Ovary (tissue), 9 donors: ENCODE data around the gene CYP4A22. TPM values are rescaled to one million over a fixed set of nuclear protein-coding genes. Genes with fewer than 3 reads are reported as not detected.

Source experiments
- DNase-seq, 5 donors: peaks; one replicate each; pipeline ENCODE4 v3.0.0-alpha.2; 2019 to 2020
- H3K27ac ChIP-seq, 2 donors: fragments of 200-600 bp; one replicate each; pipeline versions ENCODE4 v1.5.1 to v1.8.0; 2019 to 2022
- H3K27me3 ChIP-seq: fragments of 200-600 bp; one replicate; pipeline ENCODE4 v1.8.0; 2022
- H3K36me3 ChIP-seq: fragments of 200-600 bp; sonication (generic); one replicate; pipeline ENCODE4 v1.5.1; 2019
- H3K4me1 ChIP-seq: one replicate; pipeline ENCODE4 v1.8.1; 2013; ENCODE audit warnings: mild to moderate bottlenecking, moderate library complexity; ENCODE audit not compliant: insufficient read depth
- H3K4me3 ChIP-seq: fragments of 200-600 bp; sonication (generic); one replicate; pipeline ENCODE4 v1.5.1; 2017
- H3K9me3 ChIP-seq, 2 donors: fragments of 200-600 bp in 1 of 2; sonication (generic) in 1 of 2; one replicate each; pipeline versions ENCODE4 v1.5.1 to v1.8.1; 2013 to 2019; ENCODE audit warnings: mild to moderate bottlenecking in 1 of 2, moderate library complexity in 1 of 2
- EP300 ChIP-seq: sonication (generic); formaldehyde crosslinking; IDR thresholded peaks from one replicate; pipeline ENCODE4 v1.6.1; 2017; ENCODE audit warnings: antibody characterized with exemption
- POLR2A ChIP-seq: fragments of 450-650 bp; IDR thresholded peaks from one replicate; pipeline ENCODE4 v1.6.1; 2017; ENCODE audit warnings: antibody characterized with exemption, mild to moderate bottlenecking, moderate library complexity
- WGBS, 3 donors: extraction: QIAGEN DNeasy Blood & Tissue Kit in 1 of 3; methylation state at CpG; one replicate each; pipeline versions ENCODE4 v1.1.5 to v1.1.7; 2013 to 2017; 5-methylcytosine and 5-hydroxymethylcytosine counted together
- intact Hi-C, 4 donors: fragments of 100-400 bp; cut with DNase I; formaldehyde crosslinking; loops; one replicate each; pipeline versions ENCODE4 v1.11.0 to v1.15.1; 2022 to 2023
- polyA plus RNA-seq, 2 donors: library from polyadenylated mRNA; stranded (reverse); fragments of 200-250 nt in 1 of 2; fragments of 350-450 nt in 1 of 2; fragmentation: Illumina TruSeq in 1 of 2; extraction: RNeasy Lipid Tissue Mini Kit (QIAGEN cat#74804) in 1 of 2; gene quantifications; one replicate each; pipeline ENCODE4 v1.2.3, GENCODE V29; 2013 to 2014
- total RNA-seq, 7 donors: library from RNA; depleted of rRNA in 2 of 7; stranded (reverse); fragments of >200 nt in 2 of 7; fragmentation: NEBNext Ultra II Directional in 3 of 7; extraction: Animal tissue kit (Norgen Biotek cat#: 25700) in 3 of 7; gene quantifications; one replicate each; pipeline versions ENCODE4 v1.1.0 to v1.2.4, GENCODE V29; 2016 to 2023
- TF ChIP-seq, protein P1 (sequence below), 3 donors: fragments of 450-650 bp in 2 of 3; fragments of 200-600 bp in 1 of 3; IDR thresholded peaks; one replicate each; pipeline versions ENCODE4 v1.5.1 to v1.8.0; 2016 to 2022; ENCODE audit warnings: antibody characterized with exemption in 3 of 3, mild to moderate bottlenecking in 1 of 3
- donor health status: DM: no; HTN: no; CAD: no; lungs with moderate emphysema.
- donor health status: DM: no; HTN: no; CAD: no.
- donor health status: Bipolar disorder and iron deficiency.
- donor health status: DM: yes; HTN: yes; CAD: no.
- donor health status: DM: no; HTN: no; CAD: no.
- donor health status: DM: yes; HTN: yes; CAD: no.

The CYP4A22 gene
- total and polyA plus RNA-seq, 9 donors, result 0.08 to 0.57 TPM; not detected in 7

DNA sequence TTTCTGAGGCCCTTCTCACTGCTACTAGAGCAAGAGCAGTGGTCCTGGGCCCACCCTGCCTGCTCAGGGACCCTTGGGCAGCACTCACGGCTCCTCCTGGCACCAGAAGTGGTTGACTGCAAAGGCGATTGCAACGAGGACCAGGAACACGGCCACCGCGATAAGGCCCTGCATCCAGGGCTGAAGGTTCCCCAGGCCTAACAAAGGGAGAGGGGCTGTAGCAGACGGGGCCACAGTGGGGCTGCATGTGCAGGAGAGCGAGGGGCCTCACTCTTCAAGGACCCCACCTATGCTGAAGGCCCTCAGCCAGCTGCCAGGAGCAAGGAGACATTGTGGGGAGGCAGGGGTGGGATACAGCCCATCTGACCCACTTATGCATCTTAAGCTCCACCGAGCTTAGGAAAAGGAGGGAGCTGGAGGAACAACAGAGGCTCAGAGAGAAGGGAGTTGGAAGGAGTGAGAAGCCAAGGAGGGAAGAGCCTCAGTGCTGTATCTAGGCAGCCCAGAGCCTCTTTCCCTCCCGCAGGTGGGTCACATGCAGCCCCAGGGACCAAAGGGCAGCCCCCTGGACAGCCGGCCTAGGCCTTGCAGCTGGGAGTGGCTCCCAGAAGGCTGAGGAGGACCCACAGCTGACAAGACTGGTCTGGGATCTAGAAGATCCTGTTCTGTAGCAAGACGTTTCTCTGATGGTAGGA is 50.1 kb downstream of the CYP4A22 start:
- H3K27me3 ChIP-seq, result no peaks in the 10 kb centered on the region
- H3K4me3 ChIP-seq, result no peak overlapping the region
- intact Hi-C loops, result loop anchor here in 2 of 4 donors (10.0 kb wide), 1 partner anchor 537 kb away; no protein-coding TSS in a partner anchor
- no peaks in the 10 kb centered on the region for H3K9me3 ChIP-seq
- H3K4me1 ChIP-seq, result peaks cover 10% of the 10 kb centered on the region
- 83 to 89% (median 85%) methylated on average over 12 of the region's 12 CpGs for WGBS, 3 donors
- no peak overlapping the region for H3K27ac ChIP-seq
- DNase-seq, result no peak
- no peaks in the 10 kb centered on the region for H3K36me3 ChIP-seq
- TF ChIP-seq, protein P1, sequence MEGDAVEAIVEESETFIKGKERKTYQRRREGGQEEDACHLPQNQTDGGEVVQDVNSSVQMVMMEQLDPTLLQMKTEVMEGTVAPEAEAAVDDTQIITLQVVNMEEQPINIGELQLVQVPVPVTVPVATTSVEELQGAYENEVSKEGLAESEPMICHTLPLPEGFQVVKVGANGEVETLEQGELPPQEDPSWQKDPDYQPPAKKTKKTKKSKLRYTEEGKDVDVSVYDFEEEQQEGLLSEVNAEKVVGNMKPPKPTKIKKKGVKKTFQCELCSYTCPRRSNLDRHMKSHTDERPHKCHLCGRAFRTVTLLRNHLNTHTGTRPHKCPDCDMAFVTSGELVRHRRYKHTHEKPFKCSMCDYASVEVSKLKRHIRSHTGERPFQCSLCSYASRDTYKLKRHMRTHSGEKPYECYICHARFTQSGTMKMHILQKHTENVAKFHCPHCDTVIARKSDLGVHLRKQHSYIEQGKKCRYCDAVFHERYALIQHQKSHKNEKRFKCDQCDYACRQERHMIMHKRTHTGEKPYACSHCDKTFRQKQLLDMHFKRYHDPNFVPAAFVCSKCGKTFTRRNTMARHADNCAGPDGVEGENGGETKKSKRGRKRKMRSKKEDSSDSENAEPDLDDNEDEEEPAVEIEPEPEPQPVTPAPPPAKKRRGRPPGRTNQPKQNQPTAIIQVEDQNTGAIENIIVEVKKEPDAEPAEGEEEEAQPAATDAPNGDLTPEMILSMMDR (IDR thresholded peaks at IDR 0.05), result no peak
- TF ChIP-seq POLR2A, result no peak
- no peak for TF ChIP-seq EP300

DNA sequence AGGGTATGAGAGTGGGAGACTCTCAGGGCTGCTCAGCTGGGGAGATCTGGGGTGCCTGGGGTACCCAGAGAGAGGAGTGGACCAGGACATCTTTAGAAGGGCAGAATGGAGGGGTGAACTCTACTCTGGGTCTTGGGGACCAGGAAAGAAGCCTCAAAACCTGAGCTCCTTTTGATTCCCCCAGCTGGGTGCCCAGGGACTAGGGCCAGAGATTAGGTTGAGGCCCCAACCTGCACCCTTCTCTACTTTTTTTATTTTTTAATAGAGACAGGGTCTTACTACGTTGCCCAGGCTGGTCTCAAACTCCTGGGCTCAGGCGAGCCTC is 50.6 kb downstream of the CYP4A22 start:
- DNase-seq, result no peak
- H3K9me3 ChIP-seq, result no peaks in the 10 kb centered on the region
- no peaks in the 10 kb centered on the region for H3K27me3 ChIP-seq
- H3K36me3 ChIP-seq, result no peaks in the 10 kb centered on the region
- TF ChIP-seq EP300, result no peak
- no peak for TF ChIP-seq POLR2A
- H3K4me1 ChIP-seq, result peaks cover 12% of the 10 kb centered on the region
- 83 to 97% (median 95%) methylated on average over 2 of the region's 2 CpGs for WGBS, 3 donors
- intact Hi-C loops, result loop anchor here in 2 of 4 donors (10.0 kb wide), 1 partner anchor 537 kb away; no protein-coding TSS in a partner anchor
- H3K4me3 ChIP-seq, result no peak overlapping the region
- H3K27ac ChIP-seq, result no peak overlapping the region

DNA sequence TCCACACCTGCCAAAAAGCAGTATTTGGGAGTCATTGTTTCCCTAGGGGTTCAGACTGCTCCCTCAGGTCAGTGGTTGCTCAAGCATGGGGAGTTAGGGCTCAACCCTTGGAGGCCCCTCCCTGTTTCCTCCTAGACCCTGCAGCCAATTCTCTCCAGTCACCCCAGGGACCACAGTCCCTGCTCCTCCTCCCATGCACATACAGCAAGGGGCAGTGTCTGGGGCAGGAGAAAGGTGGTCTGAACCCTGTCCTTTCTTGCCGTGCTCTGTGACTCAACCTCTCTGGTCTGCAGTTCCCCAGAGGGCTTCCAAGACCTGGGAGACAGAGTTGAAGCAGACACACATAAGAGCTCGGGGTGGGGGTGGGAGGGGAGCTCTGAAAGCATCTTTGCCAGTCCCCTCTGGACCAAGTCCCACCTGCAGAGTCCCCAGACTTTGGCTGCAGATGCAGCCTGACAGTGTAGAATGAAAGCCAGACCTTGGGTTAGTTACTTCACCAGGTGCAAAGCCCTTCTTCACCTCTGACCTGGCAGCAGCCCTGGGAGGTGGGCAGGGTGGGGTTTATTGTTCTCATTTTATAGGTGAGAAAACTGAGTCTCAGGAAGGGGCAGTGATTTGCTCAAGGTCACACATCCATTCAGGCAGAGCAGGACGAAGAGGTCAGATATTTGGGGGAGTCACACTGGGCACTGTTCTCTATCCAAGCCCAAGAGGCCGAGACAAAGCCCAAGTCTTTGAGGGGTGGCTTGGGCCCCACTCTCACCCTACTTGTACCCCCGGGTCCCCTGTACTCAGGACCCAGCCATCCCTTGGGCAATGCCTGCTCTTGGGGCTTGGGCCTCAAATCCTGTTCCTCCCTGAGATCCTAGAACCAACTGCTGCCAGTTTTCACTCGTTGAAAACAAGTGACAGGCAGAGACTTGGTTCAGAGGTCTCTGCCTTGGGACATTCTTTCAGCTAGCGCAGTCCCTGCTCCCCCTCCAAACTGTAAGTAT is 51.8 kb downstream of the CYP4A22 start:
- TF ChIP-seq, protein P1 (IDR thresholded peaks at IDR 0.05), result no peak
- TF ChIP-seq POLR2A (no peak), EP300 (no peak)
- no peak for DNase-seq
- H3K36me3 ChIP-seq, result no peaks in the 10 kb centered on the region
- intact Hi-C loops, result loop anchor here in 2 of 4 donors (10.0 kb wide), 1 partner anchor 536 kb away; no protein-coding TSS in a partner anchor
- no peaks in the 10 kb centered on the region for H3K27me3 ChIP-seq
- no peaks in the 10 kb centered on the region for H3K9me3 ChIP-seq
- no peak overlapping the region for H3K4me3 ChIP-seq
- WGBS, 3 donors, result 81 to 84% (median 83%) methylated on average over 7 of the region's 7 CpGs
- H3K4me1 ChIP-seq, result peaks cover 12% of the 10 kb centered on the region
- no peak overlapping the region for H3K27ac ChIP-seq

GRCh38 chr1:47189844-47190508 is 52.7 kb downstream of the CYP4A22 start, which contains the start of gene PDZK1IP1:
TSS of gene PDZK1IP1 (minus strand) at chr1:47190036. CDS start at chr1:47189932, 104 bp downstream.
- WGBS, 3 donors, result 57 to 68% (median 61%) methylated on average over 16 of the region's 16 CpGs
- Histone ChIP-seq H3K4me1 (peaks cover 12% of the 10 kb centered on the region), H3K4me3 (no peak within 1 kb of the TSS), H3K27me3 (no peaks in the 10 kb centered on the region), H3K27ac (no peak within 1 kb of the TSS), H3K9me3 (no peaks in the 10 kb centered on the region), H3K36me3 (no peaks in the 10 kb centered on the region)
- TF ChIP-seq, protein P1 (IDR thresholded peaks at IDR 0.05), result no peak
- TF ChIP-seq EP300 (no peak), POLR2A (no peak)
- intact Hi-C loops, result loop anchor here (5.0 to 10.0 kb wide), 3 partner anchors 245 to 535 kb away; partner anchors contain the start of gene FOXD2 (in 1 of the 4)
- DNase-seq, result peak; percentile 33 to 73 (median 40)
